ENCODE measurements around the gene BLVRB.
A peak's percentile ranks its signal among the peaks of the same experiment; 100 is the strongest.
"Not testable (repeated sequence)": the region's sequence is repeated elsewhere in the genome, so short reads cannot be mapped to it uniquely, and the experiment has no call there.

Gene BLVRB

DNA sequence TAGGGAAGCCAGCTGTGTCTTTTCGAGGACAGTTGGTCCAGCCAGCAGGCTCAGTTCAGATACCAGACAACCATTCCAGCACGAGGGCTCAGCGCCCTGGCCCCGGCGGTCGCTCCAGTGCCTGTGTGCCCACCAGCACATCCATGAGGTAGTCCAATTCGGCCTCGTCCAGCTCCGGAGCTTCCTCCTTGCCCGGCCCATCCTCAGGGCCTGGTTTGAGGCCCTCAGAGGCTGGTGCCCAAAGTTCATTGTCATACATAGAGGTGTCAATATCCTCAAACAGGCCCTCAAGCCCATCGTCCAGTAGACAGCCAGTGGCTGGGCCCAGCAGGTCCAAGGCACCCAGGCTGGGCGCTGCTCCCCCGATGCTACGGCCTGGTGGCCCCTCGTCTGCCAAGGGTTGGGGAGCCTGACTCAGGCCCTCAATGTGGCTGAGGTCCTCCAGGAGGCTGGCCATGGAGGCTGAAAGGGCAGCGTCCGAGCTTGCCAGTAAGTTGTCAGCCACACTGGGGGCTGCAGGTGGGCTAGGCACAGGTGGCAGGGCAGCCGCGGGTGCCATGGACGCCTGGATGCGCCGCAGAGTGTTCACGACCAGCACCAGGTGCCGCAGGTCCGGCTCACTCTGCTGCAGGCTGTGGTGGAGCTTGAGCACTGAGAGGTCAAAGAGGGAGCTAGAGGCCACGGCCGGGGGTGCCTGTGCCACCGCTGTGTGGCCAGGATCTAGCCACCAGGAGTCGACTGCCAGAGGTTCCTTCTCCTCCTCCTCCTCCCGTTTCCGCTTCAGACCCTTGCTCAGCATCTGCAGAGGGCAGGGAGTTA is 42.6 kb downstream of the BLVRB start:
- DNase-seq (ENCODE audit: low read depth): no peak

DNA sequence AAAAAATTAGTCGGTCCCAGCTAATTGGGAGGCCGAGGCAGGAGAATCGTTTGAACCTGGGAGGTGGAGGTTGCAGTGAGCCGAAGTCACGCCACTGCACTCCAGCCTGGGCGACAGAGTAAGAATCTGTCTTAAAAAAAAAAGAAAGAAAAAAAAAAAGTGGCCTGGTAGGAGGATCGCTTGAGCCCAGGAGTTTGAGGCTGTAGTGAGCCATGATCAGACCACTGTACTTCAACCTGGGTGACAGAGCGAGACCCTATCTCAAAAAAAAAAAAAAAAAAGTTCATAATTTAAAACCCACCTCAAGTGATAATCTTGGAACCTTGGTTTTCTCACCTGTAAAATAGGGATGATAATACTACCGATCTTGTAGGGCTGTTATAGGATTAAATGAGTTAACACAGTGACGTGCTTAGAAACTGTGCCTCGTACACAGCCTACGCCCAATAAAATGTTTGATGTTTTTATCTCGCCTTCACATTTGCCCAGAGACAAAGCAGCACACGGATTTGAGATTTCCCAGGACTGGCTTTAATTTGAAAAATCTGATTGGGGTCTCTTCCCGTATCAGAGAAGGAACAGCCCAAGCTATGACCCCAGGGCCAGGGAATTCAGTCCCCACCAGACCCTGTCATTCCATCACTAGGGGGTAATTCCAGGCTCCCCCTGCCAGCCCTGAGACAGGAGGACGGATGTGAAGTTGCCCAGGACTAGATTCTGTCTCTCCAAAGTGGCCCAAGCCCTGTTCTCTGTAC is 43.4 kb downstream of the BLVRB start:
- no peak for DNase-seq (ENCODE audit: low read depth)

DNA sequence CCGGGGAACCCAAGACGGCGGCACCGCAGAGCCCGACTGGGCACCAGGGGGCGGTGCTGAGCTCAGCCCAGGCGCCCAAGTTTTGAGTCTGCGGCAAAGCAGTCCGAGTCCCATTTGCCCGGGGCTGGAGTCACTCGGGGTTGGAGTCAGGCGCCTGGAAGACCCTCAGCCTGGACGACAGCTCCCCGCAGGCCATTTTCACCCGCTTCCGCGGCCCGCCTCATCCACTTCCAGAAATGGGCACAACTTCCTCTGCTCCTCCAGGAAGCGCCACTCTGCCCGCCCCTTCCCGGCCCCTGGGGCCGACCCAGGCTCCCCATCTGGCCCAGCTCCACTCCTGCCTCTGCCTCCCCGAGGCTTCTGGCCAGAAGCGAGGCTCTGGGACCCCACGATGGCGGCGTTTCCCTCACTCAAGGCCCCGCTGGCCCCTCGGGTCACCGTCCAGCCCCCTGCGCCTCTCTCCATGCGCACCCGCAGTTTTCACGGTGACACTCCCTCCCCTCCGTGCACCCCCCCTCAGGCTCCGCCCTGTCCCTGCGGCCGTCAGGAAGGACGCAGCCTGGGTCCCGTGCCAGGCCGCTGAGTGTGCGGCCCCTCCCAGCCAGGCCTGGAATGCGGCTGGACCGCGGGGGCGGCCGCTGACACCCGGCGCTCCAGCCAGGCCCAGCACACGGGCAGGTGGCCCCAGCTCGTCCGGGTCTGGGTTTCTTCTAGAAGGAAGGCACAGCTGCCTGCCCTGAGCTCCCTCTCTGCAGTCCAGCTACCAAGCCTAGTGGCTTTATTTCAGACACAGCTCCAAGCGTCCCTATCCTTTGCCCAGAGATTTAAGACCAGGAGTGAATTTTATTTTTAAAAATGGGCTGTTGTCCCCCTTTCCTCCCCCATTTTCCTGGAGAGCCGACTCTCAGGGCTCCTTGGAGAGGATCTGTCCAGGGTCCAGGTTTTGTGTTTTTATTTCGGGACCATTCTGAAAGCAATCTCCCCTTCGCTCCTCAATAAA is 44.5 kb downstream of the BLVRB start:
- DNase-seq (ENCODE audit: low read depth): peak; percentile 87

DNA sequence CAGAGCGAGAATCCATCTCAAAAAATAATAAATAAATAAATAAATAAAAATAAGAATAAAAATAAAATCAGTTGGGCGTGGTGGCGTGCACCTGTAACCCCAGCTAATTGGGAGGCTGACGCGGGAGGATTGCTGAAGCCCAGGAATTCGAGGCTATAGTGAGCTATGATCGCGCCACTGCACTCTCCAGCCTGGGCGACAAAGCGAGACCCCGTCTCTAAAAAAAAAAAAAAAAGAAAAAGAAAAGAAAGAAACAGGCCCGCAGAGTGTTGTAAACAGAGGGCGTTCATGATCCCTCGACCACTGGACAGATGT is 45.1 kb downstream of the BLVRB start:
- DNase-seq (ENCODE audit: low read depth): no peak

DNA sequence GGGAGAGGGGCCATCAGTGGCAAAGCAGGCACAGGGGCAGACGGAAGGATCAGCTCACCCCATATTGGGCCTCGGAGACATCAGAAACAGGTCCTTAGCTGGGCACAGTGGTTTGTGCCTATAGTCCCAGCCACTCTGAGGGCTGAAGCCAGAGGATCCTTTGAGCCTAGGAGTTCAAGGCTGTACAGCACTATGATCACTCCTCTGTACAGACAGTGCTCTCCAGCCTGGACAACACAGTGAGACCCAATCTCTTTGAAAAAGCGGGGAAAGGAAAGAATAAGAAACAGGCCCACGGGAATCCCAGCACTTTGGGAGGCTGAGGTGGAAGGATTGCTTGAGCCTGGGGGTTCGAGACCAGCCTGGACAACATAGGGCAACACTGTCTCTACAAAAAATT is 45.8 kb downstream of the BLVRB start:
- DNase-seq (ENCODE audit: low read depth): no peak

DNA sequence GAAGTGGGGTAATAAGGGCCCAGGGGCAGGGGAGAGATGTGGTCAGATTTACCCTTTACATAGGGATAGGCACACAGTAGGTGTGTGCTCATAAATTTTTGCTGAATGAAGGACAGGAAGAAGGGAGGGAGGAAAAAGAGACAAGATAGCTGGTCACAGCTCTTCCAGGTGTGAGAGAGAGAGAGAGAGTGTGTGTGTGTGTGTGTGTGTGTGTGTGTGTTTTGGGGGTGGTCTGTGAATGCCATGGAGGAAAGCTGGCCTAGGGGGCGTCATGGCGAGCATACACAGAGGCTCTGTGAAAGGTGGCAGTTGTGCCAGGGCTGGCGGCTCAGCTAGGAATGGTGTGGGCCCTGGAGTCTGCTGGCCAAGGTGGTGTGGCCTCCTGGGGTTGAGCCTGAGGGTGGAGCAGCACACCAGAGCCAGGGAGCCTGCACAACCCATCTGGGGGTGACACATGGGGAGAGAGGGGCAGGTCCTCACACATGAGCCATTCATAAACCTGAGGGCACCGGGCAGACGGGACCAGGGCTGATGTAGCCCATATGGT is 46.4 kb downstream of the BLVRB start:
- no peak for DNase-seq (ENCODE audit: low read depth)

DNA sequence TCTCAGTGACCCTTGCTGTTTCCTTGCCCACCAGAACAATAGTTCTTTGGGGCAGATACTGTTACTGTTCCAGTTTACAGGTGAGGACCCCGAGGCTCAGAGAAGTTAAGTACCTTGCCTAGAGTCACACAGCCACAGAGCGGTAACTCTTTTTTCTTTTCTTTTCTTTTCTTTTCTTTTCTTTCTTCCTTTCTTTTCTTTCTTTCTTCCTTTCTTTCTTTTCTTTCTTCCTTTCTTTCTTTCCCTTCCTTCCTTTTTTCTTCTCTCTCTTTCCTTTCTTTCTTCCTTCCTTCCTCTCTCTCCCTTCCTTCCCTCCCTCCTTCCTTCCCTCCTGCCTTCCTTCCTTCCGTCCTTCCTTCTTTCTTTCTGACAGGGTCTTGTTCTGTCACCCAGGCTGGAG is 47.5 kb downstream of the BLVRB start:
- no peak for DNase-seq (ENCODE audit: low read depth)

DNA sequence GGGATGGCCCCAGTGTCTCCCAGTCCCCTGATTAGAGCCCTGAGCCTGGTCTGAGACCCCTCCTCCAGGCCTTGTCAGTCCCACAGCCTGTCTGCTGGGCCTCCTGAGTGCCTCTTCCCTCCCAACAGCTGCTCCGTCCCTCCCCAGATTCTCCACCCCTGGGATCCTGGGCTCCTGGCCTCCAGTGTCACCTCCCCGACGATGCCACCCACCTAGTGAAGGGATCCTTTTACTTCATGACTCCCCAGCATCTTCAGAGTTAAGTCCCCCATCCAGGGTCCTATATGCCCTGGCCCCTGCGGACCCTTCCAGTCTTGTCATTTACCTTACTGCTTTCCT is 47.9 kb downstream of the BLVRB start:
- no peak for DNase-seq (ENCODE audit: low read depth)

DNA sequence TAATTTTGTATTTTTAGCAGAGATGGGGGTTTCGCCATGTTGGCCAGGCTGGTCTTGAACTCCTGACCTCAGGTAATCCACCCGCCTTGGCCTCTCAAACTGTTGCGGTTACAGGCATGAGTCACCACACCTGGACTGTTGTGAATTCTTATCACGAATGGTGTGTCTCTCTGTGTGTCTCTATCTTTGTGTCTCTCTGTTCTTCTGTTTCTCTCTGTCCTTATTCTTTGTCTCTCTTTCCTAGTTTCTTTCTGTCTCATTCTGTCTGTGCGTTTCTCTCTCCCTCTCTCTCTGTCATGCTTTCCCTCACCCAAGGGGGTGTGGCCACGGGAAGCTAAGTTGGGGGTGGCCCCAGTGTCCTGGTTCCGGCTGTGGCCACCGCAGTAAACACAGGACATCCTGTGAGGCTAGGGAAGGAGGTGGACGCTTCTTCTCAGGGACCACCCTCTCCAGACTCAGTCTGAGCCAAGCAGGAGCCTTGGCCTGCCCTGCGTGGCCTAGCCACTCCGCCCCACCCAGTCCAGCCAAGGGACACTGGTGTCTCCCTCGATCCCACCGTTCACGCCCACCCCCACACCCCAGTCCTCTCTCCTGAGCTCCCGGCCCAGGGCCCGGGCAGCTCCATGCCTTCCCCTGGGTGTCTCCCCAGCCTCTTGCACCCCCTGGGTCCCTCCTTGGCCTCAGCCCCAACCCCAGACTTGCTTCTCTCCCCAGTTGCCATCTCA is 48.5 kb downstream of the BLVRB start:
- DNase-seq (ENCODE audit: low read depth): no peak

DNA sequence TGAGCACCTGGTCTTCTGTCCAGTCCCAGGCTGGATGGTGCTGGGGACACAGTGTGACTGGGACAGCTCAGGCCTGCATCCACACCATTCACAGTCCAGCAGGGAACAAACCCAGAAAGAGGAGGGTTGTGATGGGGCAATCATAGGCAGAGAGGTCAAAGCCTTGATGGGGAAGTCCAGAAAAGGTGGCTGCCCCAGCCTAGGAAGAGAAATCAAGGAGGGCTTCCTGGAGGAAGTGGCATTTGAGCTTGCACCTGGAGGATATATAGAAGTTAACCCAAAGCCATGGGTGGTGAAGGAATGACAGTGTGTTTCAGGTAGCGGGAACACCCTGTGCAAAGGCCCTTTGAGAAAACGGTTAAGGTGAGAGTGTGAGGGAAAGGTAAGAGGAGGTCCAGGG is 49.8 kb downstream of the BLVRB start:
- no peak for DNase-seq (ENCODE audit: low read depth)

DNA sequence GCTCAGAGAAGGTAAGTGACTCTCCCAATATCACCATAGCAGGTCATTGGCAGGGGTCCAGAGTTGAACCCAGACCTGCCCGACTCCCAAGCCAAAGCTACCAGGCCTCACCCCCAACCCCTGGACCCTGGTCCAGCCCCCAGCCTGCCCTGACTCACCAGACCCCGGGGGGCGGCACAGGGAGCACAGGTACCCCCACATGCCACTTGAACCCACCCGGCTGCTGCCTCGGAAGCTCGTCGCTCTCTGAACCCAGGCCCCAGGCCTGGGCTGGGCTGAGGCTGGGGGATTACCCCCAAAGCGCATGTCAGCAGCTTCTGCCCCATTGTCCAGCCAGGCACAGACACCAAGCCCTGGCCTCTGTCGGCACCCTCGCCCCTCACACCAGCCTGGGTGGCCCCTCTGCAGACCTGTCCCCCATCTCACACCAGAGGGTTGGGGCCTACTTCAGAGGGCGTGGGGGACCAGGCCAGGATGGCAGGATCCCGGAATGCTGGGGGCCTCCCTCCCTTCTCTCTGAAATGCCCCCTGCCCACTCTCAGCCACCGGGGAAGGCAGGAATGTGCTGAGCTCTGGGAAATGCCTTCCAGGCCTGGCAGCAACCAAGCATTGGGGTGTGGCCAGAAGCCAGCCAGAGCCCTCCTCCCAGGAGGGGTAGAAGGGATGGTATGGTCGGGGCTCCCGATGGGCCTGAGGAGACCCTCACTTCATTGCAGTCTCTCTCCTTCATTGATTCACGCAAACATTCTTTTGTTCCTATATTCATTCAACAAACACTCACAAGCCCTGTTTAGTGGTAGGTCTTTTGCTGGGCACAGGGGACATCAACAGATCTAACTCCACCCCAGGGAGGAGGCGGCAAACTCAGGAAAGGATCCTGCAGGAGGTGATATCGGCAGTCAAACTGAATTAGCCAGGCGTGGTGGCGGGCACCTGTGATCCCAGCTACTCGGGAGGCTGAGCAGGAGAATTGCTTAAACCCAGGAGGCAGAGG is 50.7 kb downstream of the BLVRB start:
- no peak for DNase-seq (ENCODE audit: low read depth)

DNA sequence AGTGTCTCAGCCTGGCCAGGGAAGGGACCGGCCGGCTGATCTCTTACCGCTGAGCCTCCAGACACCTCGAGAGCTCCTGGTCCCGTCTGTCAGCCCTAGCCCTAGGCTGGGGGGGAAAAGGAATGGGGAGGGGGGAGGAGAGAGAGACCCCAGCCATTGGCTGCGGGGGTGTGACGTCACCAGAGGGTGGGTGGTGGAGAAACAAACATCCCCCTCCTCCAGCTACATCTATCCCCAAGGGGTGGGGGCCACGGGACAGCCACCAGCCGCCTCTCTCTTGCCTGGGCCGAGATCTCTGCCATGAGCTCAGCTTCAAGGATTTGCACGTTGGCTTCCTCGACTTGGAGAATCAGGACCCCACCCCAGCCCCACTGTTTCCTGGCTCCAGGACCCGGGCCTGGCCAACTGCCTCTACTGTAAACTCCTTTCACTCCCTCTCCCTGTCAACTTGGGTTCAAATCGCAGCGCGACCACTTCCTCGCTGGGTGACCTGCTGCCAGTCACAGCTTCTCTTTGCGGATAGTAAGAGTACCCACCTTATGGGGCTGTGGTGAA is 52.2 kb downstream of the BLVRB start, which contains the start of gene PRX:
TSS of gene PRX (minus strand) at position 88 of the 555 bp plus-strand sequence. CDS start 5,446 bp downstream, outside the sequence.
- no peak for DNase-seq (ENCODE audit: low read depth)

DNA sequence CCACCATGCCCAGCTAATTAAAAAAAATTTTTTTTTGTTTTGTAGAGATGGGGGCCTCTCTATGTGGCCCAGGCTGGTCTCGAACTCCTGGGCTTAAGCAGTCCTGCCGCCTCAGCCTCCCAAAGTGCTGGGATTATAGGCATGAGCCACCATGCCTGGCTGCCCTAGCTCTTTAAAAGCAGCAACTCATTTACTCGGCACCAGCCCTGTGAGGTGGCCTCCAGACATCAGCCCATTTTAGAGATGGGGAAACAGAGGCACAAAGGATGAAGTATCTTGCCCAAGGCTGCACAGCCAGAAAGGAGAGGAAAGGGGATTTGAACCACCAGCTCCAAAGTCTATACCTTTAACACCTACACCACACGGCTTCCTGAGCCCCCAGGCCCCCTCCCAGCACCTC is 52.7 kb downstream of the BLVRB start:
- no peak for DNase-seq (ENCODE audit: low read depth)

DNA sequence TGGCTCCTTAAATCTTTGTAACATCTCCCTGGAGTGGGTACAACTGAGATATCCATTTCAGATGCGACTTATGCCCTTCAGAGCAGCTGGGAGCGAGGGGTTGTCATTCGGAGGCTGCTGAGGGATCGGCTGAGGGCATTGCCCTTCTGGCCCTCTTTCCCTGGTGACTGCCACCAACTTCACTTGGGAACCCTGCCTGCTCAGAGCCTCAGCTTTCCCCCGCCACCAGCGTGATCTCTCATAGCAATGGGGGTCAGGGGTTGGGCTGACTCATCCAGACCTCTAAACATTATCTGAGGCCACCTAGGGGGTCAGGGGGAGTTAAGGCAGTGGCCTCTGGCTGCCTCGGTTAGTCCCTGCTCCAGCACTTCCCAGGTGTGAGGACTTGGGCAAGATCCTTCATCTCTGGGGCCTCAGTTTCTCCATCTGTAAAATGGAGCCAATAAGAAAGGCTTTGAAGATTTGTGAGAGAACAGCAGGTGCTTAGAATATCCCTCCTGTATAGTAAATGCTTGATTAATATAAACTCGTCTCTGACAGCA is 53.5 kb downstream of the BLVRB start:
- no peak for DNase-seq (ENCODE audit: low read depth)

DNA sequence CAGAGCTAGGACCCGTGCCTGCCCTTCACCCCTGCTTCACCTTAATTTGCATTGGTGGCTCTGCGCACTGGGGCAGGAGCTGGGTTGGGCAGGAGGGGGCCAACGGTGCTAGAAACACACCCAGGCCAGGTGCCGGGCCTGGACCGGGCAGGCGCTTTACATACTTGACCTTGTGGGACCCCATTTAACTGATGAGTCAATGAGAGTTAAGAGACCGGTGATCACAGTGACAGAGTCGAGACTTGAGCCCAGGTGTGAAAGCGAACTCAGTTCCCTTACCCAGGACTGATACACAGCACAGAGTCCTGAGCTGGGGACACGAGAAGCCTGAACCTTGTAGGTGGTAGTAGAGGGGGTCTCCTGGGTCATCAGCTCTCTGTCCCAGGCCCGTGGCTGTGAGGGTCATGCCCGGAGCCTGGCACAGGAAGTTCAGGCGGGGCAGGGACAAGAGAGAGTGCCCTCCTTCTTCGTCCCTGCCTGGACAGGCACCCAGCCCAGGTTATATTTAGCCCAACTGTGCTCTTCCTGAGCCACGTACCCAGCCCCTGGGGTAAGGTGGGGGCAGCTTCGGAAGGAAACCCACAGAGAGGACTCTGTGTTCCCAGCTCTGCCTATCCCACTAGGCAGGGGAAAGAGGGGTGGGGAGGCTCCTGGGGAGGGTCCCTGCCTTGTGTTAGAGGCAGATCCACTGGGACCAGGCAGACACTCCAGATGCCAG is 54.3 kb downstream of the BLVRB start:
- DNase-seq (ENCODE audit: low read depth): no peak

DNA sequence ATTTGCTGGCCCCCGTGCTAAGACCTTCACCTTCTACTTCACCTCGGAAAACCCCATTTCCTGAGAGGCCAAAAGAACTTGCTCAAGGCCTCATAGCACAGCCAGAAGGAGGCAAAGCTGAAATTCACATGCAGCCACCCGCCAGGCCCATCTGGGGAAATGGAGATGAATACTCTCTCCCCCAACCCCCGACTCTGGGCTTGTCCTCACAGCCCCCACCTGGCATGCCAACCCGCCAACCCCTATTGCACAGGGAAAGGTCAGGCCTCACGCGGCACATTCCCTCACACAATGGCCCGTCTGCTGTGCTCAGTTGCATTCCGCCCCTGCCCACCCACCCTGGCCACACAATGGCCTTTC is 55.5 kb downstream of the BLVRB start:
- DNase-seq (ENCODE audit: low read depth): no peak

DNA sequence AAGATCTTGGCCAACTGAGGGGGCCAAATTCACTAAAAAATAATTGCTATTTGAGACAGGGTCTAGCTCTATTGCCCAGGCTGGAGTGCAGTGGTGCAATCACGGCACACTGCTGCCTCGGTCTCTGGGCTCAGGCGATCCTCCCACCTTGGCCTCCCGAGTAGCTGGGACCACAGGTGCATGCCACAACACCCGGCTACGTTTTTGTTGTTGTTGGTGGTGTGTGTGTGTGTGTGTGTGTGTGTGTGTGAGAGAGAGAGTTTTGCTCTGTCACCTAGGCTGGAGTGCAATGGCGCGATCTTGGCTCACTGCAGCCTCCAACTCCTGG is 57.0 kb downstream of the BLVRB start:
- DNase-seq (ENCODE audit: low read depth): not testable (repeated sequence)

DNA sequence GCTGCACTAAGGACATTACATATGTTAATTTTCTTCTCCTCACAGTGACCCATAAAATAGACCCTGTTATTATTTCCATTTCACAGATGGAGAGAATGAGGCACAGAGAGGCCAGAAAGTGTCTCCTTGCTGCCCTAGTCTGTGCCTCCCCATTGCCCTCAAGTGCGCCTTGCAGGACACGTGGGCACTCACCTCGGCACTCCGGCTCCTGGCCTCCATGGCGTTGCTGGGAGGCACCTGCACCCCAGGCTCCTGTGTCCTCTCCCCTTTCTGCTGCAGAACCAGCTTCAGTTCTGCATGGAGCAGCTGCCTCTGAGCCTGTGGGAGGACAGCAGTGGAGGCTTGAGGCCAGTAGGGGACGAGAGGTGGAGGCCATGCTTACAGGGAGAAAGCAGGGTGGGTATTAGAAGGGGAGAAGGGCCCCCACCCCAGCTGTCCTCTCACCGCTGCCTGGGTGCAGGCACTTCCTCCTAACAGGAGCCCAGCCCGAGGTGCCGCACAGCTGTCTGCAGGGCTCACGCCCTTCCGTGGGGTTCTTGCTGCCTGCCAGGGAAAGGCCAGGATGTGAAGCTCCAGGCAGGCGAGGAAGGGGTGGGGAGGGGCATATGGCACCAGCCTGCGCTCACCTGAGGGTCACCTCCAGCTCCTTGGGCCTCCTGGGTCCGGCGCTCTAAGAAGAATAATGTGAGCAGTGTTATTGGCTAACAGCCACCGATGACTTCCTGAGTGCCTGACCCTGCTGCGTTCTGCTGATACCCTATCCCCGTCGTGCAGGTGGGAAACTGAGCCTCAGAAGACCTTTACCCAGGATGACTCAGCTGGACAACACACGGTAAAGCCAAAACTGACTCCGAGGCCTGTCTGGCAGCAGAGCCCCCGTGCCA is 57.6 kb downstream of the BLVRB start:
- no peak for DNase-seq (ENCODE audit: low read depth)

Data from GM04504 (cell line).